Stimulated activated CD8-positive, alpha-beta memory T cell treated with anti-CD3 and anti-CD28 coated beads, Interleukin-15, amount 100 ng/mL, for 1 hour (primary cell): ENCODE measurements around the gene PPDPF.
A peak's percentile ranks its signal among the peaks of the same experiment; 100 is the strongest.
"Not testable (repeated sequence)": the region's sequence is repeated elsewhere in the genome, so short reads cannot be mapped to it uniquely, and the experiment has no call there.

Experiments
- DNase-seq: peaks from one replicate; pipeline ENCODE4 v3.0.0-alpha.2; 2020; ENCODE audit warnings: low read depth

PPDPF gene

DNA sequence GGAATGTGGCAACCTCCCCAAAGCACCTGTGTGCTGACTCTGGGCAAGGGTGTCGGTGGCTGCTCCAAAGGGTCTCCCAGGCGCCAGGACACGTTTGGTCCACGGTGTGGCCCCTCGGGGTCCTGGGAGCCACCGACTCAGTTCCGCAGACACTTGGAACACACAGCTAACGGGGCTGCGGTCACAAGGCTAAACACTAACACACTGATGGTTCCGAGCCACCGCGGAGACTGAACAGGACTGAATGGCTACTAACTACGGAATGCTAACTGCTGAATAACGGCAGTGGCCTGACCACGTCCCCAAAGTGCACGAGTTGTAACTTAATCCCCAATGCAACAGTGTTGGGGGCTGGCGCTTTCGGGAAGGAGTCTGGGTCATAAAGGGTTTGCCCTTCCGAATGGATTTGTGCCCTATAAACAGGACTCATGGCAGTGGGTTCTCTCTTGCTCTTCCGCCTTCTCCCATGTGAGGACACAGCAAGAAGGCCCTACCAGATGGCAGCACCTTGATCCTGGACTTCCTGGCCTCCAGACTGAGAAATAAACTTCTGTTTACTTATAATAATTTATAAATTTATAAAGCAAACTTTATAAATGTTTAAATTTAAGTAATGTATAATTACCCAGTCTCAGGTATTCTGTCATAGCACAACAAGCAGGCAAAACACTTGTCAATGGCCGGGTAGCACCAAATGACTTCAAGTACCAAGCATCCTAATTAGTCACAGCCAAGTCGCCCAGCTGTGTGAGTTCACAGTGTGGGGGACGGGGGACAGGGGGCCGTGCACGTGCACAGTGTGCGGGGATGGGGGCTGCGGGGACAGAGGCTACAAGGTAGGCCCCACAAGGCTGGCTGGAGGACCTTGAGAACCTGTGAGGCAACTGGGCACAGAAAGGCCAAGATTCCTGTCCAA is 19.4 kb upstream of the PPDPF start:
- no peak for DNase-seq

- DNase-seq = no peak
Measured at GRCh38 chr20:63501818-63502670, 18.5 kb upstream of the PPDPF start.

- no peak for DNase-seq
Measured at GRCh38 chr20:63502671-63503172, 17.8 kb upstream of the PPDPF start.

GRCh38 chr20:63503524-63503923 is 17.0 kb upstream of the PPDPF start:
- no peak for DNase-seq

GRCh38 chr20:63504642-63505041 is 15.9 kb upstream of the PPDPF start:
- no peak for DNase-seq

- no peak for DNase-seq
Measured at GRCh38 chr20:63505281-63505680, 15.3 kb upstream of the PPDPF start.

GRCh38 chr20:63505723-63506122 is 14.8 kb upstream of the PPDPF start:
- no peak for DNase-seq

GRCh38 chr20:63507083-63507743 is 13.4 kb upstream of the PPDPF start:
- no peak for DNase-seq

GRCh38 chr20:63508072-63508768 is 12.3 kb upstream of the PPDPF start:
- DNase-seq = no peak

- no peak for DNase-seq
Measured at GRCh38 chr20:63509088-63509564, 11.4 kb upstream of the PPDPF start.

DNA sequence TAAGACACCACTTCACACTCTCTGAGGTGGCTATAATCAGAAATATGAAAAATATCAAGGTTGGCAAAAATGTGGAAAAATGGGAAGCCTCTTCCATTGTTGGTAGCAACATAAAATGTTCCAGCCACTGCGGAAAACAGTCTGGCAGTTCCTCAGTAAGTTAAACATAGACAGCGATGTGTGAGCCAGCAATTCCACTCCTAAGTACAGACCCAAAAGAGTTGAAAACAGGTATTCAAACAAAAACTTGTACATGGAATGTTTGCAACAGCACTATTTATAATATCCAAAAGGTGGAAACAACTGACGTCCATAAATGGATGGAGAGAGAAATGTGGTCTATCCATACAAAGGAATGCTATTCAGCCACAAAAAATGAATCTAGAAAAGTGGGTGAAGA is 7.4 kb upstream of the PPDPF start:
- no peak for DNase-seq

DNA sequence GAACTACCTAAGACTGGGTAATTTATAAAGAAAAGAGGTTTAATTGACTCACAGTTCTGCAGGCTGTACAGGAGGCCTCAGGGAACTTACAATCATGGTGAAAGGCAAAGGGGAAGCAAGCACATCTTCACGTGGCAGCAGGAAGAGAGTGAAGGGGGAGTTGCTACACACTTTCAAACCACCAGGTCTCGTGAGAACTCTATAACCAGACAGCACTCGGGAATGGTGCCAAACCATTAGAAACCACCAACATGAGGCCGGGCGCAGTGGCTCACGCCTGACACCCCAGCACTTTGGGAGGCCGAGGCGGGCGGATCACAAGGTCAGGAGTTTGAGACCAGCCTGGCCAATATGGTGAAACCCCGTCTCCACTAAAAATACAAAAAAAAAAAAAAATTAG is 6.0 kb upstream of the PPDPF start:
- not testable (repeated sequence) for DNase-seq

DNA sequence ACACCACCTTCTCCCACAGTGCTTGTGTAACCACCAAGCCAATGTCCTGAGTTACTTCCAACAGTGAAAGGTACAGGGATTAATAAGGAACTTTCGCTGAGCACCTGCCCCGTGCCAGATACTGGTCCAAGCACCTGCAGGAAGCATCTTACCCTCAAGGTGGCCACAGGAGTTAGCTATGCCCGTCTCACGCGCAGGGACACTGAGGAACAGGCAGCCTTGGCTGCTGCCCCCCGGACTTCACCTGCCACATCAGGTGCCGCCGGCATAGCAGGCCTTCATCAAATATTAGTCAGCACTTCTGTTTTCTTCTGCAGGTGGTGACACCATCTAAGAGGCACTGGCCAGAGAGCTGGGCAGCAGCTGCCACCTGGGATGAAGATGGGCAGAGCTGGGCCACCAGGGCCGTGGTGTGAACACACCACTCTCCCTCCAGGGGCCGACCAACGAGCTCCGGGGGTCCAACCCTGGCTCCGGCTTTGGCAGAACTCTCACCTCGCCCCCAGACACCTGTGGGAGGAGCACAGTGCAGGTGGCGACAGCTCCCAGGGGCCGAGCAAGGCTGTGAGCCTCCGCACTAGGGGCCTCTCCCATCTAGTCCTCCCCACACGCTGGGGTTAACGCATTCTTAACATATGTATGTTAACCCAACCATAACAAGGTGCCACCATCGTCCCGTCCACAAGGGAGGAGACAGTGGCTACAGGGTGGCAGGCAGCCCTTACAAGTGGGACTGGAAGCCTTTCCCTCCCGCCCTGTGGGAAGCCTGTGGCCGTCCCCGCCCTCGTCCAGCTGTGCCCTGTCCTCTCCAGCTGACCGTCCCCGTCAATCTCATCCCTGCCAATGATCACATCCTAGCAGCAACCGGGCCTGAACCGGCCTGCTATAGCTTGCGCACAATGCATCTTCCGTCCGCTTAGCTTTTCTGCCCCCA is 2.9 kb upstream of the PPDPF start:
- no peak for DNase-seq

- no peak for DNase-seq
Measured at GRCh38 chr20:63518351-63518861, 2.2 kb upstream of the PPDPF start.

- no peak for DNase-seq
Measured at GRCh38 chr20:63518946-63519667, 1.5 kb upstream of the PPDPF start.

DNA sequence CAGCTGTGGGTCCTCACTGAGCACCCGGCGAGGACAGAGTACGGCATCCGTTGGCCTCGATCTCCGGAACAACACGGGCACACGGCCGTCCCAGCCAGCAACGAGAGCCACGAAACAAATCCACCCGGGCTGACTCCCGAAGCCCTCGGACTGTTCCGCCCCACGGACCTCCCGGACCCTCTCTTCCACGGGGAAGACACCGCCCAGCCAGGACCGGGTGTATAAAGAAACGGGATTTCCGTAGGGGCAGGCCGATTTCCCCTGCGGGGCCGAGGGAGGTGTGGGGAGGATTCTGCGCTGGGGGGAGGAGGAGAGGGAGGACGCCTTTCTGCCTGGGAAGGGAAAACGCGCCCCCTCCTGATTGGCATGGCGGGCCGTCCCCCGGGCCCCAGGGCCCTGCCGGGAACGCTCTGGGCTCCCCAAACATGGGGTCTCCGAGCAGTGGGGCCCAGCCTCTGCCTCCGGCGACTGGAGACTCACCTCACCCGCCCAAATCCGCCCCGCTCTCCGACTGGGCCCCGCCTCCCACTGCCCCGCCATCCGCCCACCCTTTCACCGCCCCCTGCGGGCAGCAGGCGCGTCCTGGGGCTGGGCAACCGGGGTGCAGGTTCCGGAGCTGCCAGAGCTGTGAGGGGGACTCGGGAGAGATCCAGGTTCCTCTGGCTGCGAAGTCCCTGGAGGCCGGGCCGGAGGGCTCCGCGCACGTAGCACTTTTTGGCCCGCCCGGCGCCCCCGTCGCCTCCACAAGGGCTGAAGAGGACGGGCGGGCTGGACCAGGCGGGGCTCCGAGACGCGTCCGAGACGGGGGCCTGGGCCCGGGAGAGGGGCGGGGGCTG is 679 bp upstream of the PPDPF start:
- DNase-seq = peak; percentile 44

DNA sequence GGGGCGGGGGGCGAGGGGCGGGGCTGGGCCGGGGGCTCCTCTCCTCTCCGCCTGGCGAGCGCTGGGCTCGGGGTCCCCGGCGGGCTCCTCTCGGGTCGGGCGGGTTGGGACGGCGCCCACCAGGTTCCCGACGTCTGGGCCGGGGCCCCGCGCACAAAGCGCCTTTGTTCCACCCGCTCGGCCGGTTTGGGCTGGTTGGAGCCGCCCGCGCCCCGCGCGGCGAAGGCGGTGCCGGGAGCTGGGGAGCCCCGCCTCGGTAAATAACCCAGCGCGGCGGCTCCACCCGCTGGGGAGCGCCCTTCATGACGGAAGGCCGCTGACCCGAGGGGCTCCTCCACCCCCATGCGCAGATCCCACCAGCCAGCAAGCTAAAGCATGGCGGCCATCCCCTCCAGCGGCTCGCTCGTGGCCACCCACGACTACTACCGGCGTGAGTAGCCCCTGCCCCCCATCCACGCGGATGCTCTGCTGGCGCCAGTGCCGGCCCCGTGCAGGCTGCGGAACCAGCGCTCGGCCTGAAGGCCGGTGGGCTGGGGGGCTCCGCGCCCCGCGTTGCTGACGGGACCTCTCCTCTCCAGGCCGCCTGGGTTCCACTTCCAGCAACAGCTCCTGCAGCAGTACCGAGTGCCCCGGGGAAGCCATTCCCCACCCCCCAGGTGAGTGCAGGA is 503 bp downstream of the PPDPF start:
- no peak for DNase-seq

DNA sequence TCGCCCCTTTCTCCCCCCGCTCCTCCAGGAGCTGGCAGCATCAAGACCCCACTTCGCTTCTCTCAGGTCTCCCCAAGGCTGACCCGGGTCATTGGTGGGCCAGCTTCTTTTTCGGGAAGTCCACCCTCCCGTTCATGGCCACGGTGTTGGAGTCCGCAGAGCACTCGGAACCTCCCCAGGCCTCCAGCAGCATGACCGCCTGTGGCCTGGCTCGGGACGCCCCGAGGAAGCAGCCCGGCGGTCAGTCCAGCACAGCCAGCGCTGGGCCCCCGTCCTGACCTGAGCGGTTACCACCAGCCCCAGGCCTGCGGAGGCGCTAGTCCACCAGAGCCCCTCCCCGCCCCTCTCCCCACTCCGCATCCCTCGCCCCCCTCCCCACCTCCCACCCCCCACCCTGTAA is 1.0 kb downstream of the PPDPF start:
- DNase-seq = no peak
